LNCaP clone FGC (cell line): ENCODE data around the gene IL19.

ENCODE experiments used
- DNase-seq: peaks from one replicate; pipeline ENCODE4 v3.0.0-alpha.2; 2011; ENCODE audit warnings: low read depth
- H3K4me3 ChIP-seq: 2 replicates; pipeline ENCODE4 v1.5.1; 2011; ENCODE audit warnings: mild to moderate bottlenecking, low read depth, low read length, control low read depth
- TF ChIP-seq, protein P1 (sequence below): IDR thresholded peaks from 2 replicates; pipeline ENCODE4 v1.5.1; 2012; ENCODE audit warnings: mild to moderate bottlenecking; ENCODE audit not compliant: control insufficient read depth, insufficient read depth; ENCODE audit errors: extremely low read depth

IL19 gene

DNA sequence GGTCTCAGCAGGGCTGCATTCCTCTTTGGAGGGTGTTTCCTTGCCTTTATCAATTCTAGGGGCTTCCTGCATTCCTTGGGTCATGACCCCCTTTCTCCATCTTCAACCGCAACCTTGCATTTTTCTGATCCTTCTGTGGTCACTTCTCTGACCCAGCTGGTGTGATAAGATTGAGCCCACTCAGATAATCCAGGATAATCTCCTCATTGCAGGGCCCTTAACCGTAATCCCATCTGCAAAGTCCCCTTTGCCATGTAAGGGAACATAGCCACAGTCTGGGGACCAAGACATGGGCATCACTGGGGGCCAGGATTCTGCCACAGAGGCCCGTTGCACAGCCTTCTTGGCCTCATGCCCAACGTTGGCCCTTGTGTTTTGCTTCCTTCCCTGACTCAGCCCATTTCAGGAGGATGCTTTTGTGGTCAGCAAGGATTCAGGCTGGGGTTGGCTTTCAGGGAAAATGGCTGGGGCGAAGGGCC is 35.0 kb upstream of the IL19 start:
- H3K4me3 ChIP-seq, result no peak overlapping the region
- DNase-seq, result no peak
- TF ChIP-seq, protein P1, sequence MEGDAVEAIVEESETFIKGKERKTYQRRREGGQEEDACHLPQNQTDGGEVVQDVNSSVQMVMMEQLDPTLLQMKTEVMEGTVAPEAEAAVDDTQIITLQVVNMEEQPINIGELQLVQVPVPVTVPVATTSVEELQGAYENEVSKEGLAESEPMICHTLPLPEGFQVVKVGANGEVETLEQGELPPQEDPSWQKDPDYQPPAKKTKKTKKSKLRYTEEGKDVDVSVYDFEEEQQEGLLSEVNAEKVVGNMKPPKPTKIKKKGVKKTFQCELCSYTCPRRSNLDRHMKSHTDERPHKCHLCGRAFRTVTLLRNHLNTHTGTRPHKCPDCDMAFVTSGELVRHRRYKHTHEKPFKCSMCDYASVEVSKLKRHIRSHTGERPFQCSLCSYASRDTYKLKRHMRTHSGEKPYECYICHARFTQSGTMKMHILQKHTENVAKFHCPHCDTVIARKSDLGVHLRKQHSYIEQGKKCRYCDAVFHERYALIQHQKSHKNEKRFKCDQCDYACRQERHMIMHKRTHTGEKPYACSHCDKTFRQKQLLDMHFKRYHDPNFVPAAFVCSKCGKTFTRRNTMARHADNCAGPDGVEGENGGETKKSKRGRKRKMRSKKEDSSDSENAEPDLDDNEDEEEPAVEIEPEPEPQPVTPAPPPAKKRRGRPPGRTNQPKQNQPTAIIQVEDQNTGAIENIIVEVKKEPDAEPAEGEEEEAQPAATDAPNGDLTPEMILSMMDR, result no peak

DNA sequence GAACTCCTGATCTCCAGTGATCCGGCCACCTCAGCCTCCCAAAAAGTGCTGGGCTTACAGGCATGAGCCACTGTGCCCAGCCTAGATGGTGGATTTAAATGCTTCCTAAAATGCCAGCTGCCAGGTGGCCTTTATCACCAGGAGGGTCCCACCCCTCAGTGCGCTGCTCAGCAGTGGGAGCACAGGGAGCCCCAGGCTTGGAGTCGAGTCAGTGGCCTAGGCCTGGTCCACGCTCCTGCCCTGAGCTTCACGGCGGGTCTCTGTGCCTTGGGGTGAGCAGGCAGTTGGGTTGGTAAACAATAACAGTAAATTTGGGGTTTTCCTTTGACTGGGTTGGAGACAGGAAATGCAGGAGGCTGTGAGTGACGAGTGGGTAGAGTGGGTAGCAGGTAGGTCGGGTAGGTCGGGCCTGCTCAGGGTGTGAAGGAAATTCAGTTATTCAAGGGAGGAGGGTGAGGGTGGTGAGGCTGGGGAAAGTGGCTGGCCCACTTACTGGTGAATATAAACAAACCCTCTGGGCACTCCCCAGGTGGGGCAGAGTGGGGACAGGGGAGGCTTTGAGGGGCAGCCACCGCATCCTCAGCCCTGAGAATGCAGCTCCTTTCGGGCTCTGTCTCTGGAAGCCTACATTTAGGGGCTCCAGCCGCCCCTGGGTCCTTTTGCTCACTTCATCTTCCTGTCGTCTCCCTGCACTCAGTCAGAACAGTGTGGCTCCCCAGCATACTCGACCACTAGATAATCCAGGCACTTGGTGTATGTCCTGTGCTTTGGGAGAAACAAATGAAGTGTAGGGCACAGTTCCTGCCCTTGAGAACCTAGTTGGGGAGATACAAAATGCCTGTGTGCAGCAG is 33.5 kb upstream of the IL19 start:
- DNase-seq, result no peak
- no peak overlapping the region for H3K4me3 ChIP-seq

DNA sequence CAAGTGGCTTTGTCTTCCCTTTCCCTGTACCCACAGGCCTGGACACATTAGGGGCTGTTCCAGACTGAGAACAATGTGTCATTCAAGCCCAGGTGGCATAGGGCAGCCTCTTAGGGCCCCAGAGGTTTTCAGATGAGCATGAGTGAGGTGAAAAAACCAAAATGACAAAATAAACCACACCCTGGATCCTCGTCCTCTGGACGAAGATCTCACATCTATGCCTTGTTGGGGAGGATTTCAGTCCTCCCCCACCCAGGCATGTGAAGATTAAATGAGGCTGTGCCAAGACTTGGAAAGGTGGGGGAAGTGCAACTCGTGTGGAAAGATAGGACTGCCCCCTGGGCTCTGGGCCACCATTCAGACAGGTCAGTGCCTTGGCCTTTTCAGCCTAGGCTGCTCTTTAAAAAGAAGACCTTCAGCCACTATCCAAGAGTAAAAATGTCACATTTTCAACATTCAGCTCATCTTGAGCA is 32.8 kb upstream of the IL19 start:
- DNase-seq, result no peak
- no peak overlapping the region for H3K4me3 ChIP-seq
- TF ChIP-seq, protein P1, result no peak

More for the DNA sequence above, 33.5 kb upstream of the IL19 start:
- TF ChIP-seq, protein P1, result no peak

DNA sequence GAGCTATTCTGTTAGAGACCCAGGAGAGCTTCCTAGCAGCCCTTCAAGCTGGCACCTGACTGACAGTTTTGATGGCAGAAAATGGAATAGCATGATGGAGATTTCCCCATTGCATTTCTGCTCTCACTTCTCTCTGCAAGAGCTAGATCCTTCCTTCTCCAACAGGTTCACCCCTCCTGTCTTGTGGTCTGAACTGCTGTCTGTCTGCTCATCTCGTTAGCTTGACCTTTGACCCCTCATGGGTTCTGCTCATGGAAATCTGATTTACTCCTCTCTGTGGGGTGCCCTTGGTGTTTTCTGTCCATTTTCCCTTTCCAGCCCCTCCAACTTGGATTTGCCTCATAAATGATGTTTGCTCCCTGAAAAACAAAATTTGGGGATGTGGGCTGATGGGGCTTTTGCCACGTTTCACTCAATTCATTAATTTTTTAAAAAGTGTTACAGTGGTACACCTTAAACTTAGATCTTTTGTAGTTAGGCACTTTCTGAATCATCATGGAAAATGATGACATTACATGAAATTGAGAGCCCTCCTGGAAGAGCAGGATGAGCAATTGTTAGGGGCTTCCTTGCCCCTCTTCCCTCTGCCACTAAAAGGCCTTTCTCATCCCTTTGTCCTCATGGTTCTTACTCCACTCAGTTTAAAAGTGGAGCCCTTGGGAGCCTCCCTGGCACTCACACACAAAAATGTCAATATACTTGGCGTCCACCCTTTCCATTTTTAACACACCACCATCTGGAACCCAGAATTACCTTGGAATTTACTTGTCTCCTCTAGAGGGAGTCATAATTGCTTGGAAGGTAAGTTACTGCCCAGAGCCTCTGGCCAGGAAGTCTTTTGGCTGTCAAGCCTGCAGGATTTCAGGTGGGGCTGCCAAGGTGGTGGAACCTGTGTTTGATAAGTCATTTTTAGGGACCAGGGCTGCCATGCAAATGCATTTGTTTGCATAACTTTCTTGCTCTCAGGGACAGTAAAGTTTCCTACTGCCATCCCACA is 31.9 kb upstream of the IL19 start:
- no peak overlapping the region for H3K4me3 ChIP-seq
- peak; percentile 58 for DNase-seq
- TF ChIP-seq, protein P1, result peak; percentile 74

DNA sequence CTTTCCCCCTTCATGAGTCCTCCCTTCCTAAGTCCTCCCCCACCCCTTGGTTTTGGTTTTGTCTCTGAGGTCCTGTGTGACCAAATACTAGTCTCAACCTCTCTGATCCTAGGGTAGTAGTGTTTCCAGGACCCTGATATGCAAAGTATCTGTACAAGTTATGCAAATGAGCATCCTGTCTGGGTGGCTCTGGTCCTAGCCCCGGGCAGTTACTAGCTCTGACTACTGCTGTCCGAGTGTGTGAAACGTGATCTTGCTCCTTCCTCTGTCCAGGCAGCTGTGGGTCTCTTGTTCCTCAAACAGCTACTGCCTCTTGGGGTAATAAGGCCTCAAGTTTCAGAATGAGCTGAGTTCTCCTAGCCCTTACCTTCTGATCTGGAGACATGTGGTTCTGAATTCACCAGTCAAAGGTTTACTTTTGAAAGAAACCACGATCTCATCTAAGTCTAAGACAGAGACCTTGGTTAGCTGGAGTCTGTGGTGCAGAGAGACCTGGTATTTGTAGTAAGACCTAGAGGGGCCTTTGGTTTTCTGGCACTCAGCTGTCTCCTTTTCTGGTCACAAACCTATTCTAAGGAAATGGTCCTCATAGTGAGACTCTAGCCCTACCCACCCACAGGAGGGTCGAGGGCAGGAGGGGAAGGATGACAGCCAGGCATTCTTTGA is 31.0 kb upstream of the IL19 start:
- TF ChIP-seq, protein P1, result no peak
- H3K4me3 ChIP-seq, result no peak overlapping the region
- DNase-seq, result no peak

DNA sequence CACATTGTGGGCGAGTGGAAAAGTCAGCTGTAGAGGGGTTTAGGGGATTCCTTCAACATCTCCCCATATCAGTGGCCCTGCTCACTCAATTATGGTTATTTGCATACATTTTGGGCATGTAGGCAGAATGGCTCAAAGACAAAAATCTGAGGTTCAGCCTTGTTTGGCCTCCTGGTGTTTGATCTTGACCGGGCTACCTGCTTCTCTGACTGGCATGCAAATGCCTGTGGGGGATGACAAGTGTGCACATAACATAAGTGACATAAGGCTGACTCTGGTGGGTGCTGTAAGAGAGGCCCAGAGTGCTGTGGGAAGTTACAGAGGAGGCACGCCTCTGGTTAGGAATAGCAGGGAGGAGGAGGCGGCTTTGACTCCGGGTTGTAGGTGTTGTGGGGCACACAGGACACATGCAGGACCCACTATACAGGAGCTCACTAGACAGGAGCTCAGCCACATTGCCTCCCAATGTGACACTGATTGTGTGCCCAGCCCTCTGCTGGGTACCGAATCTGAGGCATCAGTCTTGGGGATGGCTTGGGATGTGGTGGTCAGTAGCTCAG is 29.4 kb upstream of the IL19 start:
- TF ChIP-seq, protein P1, result no peak
- no peak for DNase-seq
- H3K4me3 ChIP-seq, result no peak overlapping the region
